DMS153 treated with DMSO at 0.1 percent for 48 hours (cell line): ENCODE results near the gene IMMP2L.

Experiments used
- DNase-seq: peaks from one replicate; lab custom pipeline; 2025; ENCODE audit not compliant: unreplicated experiment; lab: John Stamatoyannopoulos, UW

Gene IMMP2L

DNA sequence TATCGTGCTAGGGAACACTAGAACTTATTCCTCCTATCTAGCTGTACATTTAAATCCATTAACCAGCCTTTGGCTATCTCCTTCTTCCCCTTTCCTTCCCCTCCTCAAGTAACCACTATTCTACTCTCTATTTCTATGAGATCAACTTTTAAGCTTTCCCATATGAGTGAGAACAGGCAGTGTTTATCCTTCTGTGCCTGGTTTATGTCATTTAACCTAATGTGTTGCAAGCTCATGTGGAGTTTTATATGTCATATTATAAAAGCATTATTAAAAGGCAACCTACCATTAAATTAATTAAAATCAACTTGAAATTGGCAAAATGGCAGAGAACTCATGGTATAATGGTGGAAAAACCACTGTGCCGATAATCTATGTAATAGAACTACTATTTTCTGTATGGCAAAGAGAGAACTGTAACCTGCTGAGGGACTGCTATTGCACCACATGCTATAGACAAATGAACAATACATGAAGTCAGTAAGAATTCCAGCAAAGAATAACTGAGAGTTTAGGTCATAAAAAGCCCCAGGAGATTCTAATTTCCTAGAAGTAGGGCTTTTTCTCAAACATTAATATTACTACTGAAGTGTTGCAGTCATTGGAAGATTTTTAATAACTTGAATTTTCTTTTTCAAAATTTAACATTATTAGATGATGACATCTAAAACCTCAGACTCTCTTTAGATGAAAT lies 389.6 kb downstream of the IMMP2L start:
- DNase-seq: no peak

DNA sequence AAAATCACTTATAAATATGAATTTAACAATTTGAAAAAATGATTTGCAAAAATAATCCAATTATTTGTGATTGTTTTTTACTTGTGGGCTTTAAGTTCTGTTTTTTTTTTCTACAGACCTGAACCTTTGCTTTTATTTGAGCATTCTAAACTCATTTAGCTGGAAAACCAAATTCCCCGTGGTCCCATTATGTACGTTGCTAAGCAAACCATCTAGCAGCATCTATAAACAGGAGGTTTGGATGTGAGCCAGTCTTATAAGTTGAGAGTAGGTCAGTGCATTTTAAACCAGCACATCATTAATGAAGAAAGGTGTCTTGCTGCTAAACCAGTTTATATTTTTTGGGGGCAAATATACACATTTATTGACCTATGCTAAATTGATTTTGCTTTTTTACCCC lies 394.1 kb downstream of the IMMP2L start:
- DNase-seq: peak; percentile 77

GRCh38 chr7:111164442-111164841 lies 397.9 kb downstream of the IMMP2L start:
- no peak for DNase-seq

DNA sequence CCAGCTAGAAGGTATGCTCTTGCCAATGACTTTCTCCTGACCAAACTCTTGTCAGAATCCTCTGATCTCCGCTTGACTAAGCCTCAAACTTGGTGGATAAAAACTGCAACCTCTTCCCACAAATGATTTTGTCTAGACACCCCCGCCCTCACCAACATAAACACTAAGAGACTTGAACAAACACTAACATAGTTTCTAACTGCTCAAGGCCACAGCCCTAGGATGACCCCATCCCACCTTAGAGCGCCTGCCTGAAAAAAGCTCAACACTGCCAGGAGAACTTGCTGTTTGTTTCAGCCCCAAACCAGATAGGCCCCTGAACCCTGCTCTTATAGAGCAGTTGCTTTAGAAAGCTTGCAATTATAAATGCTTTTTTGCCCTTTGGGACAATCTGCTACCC lies 399.6 kb downstream of the IMMP2L start:
- no peak for DNase-seq

DNA sequence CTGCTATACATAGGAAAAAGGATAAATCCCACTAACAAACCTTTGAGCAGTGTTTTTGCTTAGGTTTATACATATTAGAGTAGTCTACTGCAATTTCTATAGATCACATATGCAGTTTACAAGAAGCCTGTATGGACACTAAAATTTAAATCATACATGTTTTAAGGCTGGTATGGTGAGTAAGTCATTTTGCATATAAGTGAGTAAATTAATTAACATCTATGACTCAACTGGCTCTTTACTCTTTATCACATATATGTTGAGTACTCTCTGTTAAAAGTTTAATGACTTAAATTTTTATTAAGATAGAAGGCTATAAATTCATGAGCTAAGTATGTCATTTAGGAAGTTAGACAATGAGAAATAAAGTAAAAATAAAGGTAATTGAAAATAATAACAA lies 402.0 kb downstream of the IMMP2L start:
- no peak for DNase-seq

DNA sequence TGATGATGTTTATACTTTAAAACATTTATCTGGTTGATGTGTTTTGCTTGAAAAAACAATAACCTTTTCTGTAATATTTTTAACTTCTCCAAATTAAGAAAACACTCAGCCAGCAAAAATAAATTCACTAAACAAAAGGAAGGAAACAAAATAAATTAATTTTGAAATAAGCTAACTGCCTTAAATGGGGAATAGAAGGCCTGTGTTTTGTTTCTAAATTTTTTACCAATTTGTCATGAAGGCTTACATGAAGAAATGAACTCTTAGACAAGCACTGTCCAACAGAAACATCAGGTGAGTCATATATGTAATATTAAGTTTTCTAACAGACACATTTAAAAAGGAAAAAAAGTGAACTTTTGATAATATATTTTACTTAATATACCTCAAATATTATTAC lies 402.9 kb downstream of the IMMP2L start:
- no peak for DNase-seq

DNA sequence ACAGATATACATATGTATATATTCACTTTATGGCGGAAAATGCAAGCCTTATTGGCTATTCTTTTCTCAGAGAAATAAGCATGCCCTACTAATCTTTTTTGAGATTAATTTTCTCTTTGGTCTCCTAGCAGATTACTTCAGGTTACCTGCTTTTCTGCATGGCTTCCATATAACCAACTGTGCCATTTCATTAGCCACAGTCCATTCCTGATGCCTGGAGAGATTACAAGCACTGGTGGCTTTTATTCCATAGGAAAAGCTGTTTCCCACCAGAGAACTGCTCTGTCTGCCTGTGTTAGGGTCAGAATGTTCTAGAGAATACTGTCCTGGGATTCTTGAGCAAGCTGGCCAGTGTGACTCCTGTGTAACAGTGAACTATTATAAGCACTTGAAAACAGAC lies 411.6 kb downstream of the IMMP2L start:
- no peak for DNase-seq

- no peak for DNase-seq
These were observed 414.4 kb downstream of the IMMP2L start for GRCh38 chr7:111147708-111148533.

- no peak for DNase-seq
These were observed 416.2 kb downstream of the IMMP2L start for GRCh38 chr7:111146136-111146535.

GRCh38 chr7:111145472-111145871 lies 416.8 kb downstream of the IMMP2L start:
- DNase-seq: no peak

GRCh38 chr7:111140091-111140865 lies 422.0 kb downstream of the IMMP2L start:
- no peak for DNase-seq

GRCh38 chr7:111138586-111138985 lies 423.7 kb downstream of the IMMP2L start:
- DNase-seq: no peak

DNA sequence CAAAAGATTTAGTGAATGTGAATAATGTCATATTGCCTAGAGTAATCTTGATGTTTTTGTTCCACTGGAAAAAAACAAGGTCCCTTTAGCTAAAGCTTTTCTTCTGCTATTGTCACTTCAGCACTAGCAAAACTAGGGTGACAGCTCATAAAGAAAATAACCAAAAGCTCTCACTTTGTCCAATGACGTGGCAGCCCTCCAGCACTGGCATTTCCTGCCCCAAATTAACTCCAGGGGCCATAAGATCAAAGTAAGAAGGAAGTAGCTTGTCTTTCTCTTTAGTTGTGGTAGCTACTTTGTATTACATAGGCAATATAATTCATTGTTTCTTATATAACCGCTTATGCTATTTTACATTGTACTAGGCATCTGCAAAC lies 424.1 kb downstream of the IMMP2L start:
- no peak for DNase-seq

DNA sequence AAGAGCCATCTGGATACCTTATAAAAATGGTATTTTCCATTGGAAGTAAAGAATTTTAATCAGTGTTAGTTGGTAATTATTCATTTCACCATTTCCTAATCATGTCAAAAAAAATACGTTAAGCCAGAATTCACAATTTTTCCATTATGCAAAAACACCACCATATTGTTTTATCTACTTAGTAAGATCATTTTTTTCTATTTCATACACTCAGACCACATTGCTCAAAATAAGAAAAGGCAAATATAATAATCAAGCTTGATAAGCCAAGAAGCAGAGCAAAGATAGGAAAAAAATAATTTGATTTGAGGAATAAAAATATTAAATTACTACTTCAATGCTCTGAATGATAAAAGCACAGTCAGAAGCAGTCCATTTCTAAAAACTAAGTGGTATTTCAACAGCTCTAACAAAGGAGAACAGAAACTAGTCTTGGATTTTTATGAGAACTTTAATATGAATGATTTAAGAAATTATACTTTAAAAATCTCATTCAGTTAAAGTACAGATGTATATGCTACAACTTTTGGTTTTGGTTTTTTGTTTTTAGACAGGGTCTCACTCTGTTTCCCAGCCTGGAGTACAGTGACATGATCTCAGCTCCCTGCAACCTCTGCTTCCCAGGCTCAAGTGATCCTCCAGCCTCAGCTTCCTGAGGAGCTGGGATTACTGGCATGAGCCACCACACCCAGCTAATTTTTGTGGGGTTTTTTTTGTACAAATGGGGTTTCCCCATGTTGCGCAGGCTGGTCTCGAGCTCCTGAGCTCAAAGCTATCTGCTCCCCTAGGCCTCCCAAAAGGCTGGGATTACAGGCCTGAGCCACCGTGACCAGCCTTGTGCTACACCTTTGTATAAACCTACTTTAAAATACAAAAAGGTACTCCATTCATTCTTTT lies 424.7 kb downstream of the IMMP2L start:
- no peak for DNase-seq

- no peak for DNase-seq
These were observed 429.5 kb downstream of the IMMP2L start for GRCh38 chr7:111132833-111133232.

DNA sequence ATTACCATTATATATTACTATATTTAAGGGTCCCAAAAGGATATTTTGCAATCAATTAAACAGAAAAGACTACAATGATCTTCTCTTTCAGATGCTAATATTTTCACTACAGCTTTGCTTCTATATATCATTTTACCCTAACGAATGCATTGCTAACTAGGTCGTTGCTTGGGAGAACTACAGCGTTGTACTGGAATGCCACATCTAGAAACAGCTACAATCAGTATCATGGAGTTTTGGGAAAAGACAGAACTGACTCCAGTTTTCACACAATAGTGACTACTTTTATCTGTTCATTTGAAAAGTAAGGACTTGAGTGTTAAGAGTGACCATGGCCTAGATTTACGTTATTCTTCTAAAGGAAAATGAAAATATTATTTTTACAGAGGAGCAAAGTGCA lies 432.9 kb downstream of the IMMP2L start:
- DNase-seq: no peak

- DNase-seq: no peak
These were observed 435.3 kb downstream of the IMMP2L start for GRCh38 chr7:111126987-111127386.

DNA sequence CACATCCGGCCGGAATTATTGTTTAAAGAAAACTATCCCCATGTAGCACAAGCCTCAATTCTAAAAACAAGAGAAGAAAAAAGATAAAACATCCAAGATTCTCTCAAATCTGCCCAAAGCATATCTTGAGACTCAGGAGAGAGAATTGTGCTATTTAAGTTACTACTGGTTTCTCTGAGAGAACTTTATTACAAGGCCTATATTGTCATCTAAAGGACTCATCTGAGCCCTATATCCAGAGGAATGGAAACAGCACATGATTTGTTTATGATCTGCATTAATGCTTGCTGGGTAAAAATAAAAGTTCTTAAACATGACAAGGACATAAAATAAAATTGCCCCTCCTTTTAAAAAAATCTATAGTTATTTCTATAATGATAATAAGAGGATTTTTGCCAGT lies 446.3 kb downstream of the IMMP2L start:
- DNase-seq: no peak

DNA sequence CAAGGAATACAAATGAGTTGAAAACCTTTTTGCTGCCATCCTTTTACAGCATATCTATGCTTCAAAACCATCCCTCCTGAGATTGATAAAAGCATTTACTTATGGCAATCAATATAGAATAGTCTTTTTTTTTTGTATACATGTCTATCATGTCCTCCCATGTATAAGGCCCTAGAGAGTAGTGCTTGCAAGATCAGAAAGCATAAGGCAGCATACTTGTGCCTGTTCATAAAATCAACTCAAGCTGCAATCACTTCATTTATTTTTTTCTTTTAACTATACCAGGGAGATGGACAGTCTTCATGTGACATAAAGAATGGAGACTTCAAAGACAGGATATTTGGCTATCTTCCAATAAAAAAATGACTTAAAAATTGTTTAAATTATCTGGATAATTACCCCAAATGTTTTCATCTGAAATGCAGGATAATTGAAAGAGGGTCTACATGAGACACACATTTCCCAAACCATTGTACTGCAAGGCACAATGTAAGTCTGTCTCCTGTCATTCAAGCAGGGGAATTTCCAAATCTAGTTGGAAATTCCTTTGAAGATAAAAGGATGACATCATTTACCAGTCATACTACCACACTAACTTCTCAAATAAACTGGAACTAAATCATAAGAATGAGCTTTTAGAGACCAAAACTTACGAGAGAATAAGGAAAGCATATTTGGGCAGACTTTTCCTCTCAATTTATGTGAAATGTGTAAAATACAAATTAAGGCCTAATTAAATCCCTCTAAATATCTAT lies 448.9 kb downstream of the IMMP2L start:
- DNase-seq: no peak

- DNase-seq: no peak
These were observed 449.9 kb downstream of the IMMP2L start for GRCh38 chr7:111112439-111112838.
